Activated CD4-positive, alpha-beta T cell treated with anti-CD3 and anti-CD28 coated beads for 36 hours (primary cell): ENCODE measurements around the gene DKC1. TPM values are rescaled to one million over a fixed set of nuclear protein-coding genes. Genes with fewer than 3 reads are reported as not detected.

ENCODE experiments used
- ATAC-seq: fragments of 200-7000 bp; cut with Tn5 transposase; one replicate; pipeline ENCODE4 v1.10.0; 2021; ENCODE audit warnings: mild to moderate bottlenecking, moderate library complexity
- CTCF ChIA-PET: fragments of 350-600 bp; sonication (Branson Sonifier 250); formaldehyde crosslinking; loops from one replicate; lab custom pipeline; 2021; ENCODE audit warnings: antibody characterized with exemption; lab: Charles Lee
- POLR2A ChIA-PET: fragments of 350-600 bp; sonication (Branson Sonifier 250); formaldehyde crosslinking; loops from one replicate; lab custom pipeline; 2021; ENCODE audit warnings: antibody characterized with exemption, inconsistent platforms; lab: Charles Lee
- DNase-seq: peaks from one replicate; pipeline ENCODE4 v3.0.0-alpha.2; 2020
- H3K27ac Mint-ChIP-seq: one replicate; pipeline ENCODE4 v1.8.0; 2021; ENCODE audit warnings: mixed read lengths
- H3K27me3 Mint-ChIP-seq: one replicate; pipeline ENCODE4 v1.8.0; 2021; ENCODE audit warnings: mixed read lengths
- H3K36me3 Mint-ChIP-seq: one replicate; pipeline ENCODE4 v1.8.0; 2021; ENCODE audit warnings: low read depth, mixed read lengths
- H3K4me1 Mint-ChIP-seq: one replicate; pipeline ENCODE4 v1.8.0; 2021; ENCODE audit warnings: mixed read lengths
- H3K4me3 Mint-ChIP-seq: one replicate; pipeline ENCODE4 v1.8.0; 2021; ENCODE audit warnings: mild to moderate bottlenecking, moderate library complexity, mixed read lengths
- H3K9me3 Mint-ChIP-seq: one replicate; pipeline ENCODE4 v1.8.0; 2021; ENCODE audit warnings: low read depth, mixed read lengths
- intact Hi-C, 2 experiments: fragments of 100-400 bp; cut with DNase I in 1 of 2; cut with micrococcal nuclease in 1 of 2; formaldehyde crosslinking; loops; one replicate each; pipeline versions ENCODE4 v1.14.2 to v1.15.1; 2022 to 2024; cut with DNase I, micrococcal nuclease
- total RNA-seq, 2 experiments: library from RNA; stranded (reverse); gene quantifications; one replicate each; pipeline ENCODE4 v1.2.3, GENCODE V29; 2021

Gene DKC1
- total RNA-seq, 2 experiments from 2014 or later: 126 to 130 TPM

DNA sequence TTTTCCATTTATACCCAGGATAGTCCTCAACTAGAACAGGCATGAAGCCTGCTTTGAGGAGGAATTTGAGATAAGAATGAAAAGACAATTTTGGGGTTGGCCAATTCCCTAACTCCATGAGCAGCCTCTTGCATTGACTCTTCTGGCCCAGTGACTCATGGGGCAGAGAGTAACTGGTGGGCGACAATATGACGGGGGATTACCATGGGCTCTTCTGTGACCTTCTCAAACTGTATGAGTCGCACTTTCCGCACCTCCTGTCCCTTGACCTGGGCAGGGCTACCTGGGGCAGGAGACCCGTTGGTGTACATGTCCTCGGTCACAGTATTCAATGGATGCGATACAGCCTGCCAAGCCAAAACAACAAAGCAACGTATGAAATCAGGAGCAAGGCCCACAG lies 29.3 kb downstream of the DKC1 start:
- POLR2A ChIA-PET: no interaction called here
- no peaks in the 10 kb centered on the region for H3K9me3 Mint-ChIP-seq
- H3K27me3 Mint-ChIP-seq: no peaks in the 10 kb centered on the region
- no peak overlapping the region for H3K4me3 Mint-ChIP-seq
- peaks cover 6% of the 10 kb centered on the region for H3K36me3 Mint-ChIP-seq
- H3K4me1 Mint-ChIP-seq: no peaks in the 10 kb centered on the region
- DNase-seq: no peak
- peak overlapping the region; percentile 37 for H3K27ac Mint-ChIP-seq
- intact Hi-C loops: no loop called here
- no peak for ATAC-seq
- CTCF ChIA-PET: interaction anchor here (0.9 kb wide), 1 partner anchor 15 kb away, joined by 3 read pairs; no protein-coding TSS in a partner anchor

DNA sequence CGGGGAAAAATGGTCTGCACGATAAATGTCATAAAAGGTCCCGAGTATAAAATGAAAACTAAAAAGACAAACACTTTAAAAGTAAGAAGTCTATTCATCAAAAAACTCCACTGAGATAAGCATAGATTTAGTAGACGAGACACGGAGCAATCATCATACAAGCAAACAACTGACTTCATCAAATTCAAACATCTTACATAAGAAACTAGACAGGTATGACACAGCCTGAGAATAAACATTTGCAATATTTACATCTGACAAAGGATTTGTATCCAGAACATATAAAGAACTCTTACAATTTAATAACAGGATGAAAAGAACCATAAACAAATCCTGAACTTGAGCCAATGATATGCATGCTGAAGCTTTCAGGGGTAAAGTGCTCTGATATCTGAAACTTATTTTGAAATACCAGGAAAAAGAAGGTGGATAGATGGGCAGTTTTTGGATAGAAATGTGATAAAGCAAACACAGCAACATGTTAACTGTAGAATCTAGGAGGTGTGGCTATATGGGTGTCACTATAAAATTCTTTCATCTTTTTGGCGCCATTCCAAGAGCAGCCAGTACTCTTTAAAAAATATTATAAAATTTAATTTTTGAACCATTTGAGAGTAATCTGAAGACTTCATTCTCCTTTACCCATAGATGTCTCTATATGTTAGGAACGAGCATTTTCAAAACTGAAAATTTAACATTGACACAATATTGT lies 30.6 kb downstream of the DKC1 start:
- Mint-ChIP-seq H3K9me3 (no peaks in the 10 kb centered on the region), H3K27ac (no peak overlapping the region), H3K36me3 (peaks cover 6% of the 10 kb centered on the region), H3K4me1 (peaks cover 3% of the 10 kb centered on the region), H3K4me3 (no peak overlapping the region), H3K27me3 (no peaks in the 10 kb centered on the region)
- POLR2A ChIA-PET: no interaction called here
- ATAC-seq (no peak), DNase-seq (no peak)
- intact Hi-C loops: no loop called here
- CTCF ChIA-PET: no interaction called here

DNA sequence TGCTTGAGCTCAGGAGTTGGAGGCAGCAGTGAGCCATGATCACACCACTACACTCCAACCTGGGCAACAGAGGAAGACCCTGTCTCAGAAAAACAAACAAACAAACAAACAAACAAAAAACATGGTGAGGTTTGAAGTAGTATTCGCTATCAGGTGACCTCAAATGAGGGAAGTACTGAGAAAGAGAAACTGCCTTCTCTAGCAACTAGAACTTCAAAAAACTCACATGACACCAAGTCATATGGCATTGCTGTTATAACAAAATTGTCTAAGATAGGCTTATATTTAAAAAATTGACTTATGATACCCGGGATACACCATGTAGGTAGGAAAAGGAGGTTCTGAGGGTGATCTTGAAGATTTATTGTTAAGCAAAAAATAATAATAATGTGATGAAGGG lies 32.4 kb downstream of the DKC1 start:
- CTCF ChIA-PET: interaction anchor here (0.6 to 1.2 kb wide), 2 partner anchors 11 to 105 kb away, joined by 3 read pairs; no protein-coding TSS in a partner anchor
- Mint-ChIP-seq H3K36me3 (peaks cover 5% of the 10 kb centered on the region), H3K4me1 (peaks cover 18% of the 10 kb centered on the region), H3K4me3 (no peak overlapping the region), H3K27me3 (no peaks in the 10 kb centered on the region), H3K9me3 (no peaks in the 10 kb centered on the region), H3K27ac (no peak overlapping the region)
- no peak for ATAC-seq
- intact Hi-C loops: no loop called here
- DNase-seq: no peak
- POLR2A ChIA-PET: no interaction called here

DNA sequence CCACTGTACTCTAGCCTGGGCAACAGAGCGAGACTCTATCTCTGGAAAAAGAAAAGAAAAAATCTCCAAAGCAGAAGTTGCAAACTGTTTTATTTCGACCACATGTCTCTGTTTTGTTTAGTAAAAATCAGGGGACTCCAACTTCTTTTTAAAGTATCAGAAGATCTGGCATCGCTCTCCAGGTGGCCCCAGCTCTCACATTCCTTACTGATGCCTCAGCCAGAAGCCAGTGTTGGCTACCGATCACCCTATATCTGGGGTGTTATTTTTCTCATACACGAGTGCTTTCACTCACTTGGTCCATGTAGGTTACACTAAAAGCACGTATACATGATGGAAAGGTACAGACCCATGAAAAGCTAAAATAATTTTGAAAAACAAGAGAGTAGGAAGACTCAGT lies 34.3 kb downstream of the DKC1 start:
- H3K4me1 Mint-ChIP-seq: peaks cover 34% of the 10 kb centered on the region
- no peak for ATAC-seq
- POLR2A ChIA-PET: interaction anchor here (0.6 kb wide), 1 partner anchor 34 kb away, joined by 4 read pairs; the partner anchor contains the start of gene DKC1

DNA sequence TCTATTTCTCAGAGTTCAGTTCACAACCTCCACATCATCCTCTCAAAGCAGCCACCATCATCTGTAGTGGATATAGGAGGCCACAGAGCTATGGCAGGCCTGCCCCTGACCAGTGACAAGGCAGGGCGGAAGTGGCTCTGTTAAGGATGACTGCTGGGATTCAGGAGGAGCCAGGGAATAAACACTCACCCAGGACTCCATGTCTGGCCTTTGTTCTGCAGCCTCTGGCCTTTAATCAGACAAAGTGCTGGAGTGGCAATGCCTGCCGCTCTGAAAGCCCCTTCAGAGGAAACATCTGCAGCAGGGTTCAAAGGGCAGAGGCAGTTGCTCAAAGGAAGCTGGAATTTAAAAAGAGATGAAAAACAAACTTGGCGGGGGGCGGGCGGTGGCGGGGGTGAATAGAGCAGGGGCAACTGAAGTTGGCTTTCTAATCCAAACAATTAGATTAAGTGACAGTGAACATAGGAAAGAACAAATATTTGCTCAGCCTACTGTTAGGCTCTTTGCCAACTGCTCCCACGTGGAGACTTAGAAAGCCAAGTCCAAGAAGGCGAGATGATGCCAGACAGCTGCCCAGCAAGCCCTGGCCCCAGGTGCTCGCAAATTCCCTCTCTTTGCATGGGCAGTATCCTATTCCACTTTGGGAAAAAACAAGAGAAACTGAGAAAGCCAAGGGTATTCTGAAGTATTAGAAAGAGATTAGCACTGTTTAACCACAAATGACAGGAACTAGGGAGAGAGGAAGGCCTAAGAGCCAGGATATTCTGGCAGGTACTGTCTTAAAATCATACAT lies 37.1 kb downstream of the DKC1 start:
- H3K9me3 Mint-ChIP-seq: no peaks in the 10 kb centered on the region
- DNase-seq (no peak), ATAC-seq (no peak)
- H3K36me3 Mint-ChIP-seq: no peaks in the 10 kb centered on the region
- peaks cover 52% of the 10 kb centered on the region for H3K4me1 Mint-ChIP-seq
- ChIA-PET CTCF (interaction anchor here (0.7 kb wide), 1 partner anchor 68 kb away, joined by 3 read pairs; no protein-coding TSS in a partner anchor), POLR2A (interaction anchor here (1.1 to 1.2 kb wide), 2 partner anchors 15 to 35 kb away, joined by 3 read pairs; no protein-coding TSS in a partner anchor)
- intact Hi-C loops: loop anchor here in 1 of 2 experiments (1.0 to 10.0 kb wide), 2 partner anchors 37 to 225 kb away; partner anchors contain the start of genes DKC1, F8 and FUNDC2
- H3K27ac Mint-ChIP-seq: peak overlapping the region; percentile 90
- no peaks in the 10 kb centered on the region for H3K27me3 Mint-ChIP-seq
- peak overlapping the region; percentile 37 for H3K4me3 Mint-ChIP-seq

More for the DNA sequence above, 34.3 kb downstream of the DKC1 start:
- Mint-ChIP-seq H3K27ac (no peak overlapping the region), H3K36me3 (no peaks in the 10 kb centered on the region), H3K9me3 (no peaks in the 10 kb centered on the region), H3K27me3 (no peaks in the 10 kb centered on the region), H3K4me3 (no peak overlapping the region)
- intact Hi-C loops: no loop called here
- no peak for DNase-seq
- CTCF ChIA-PET: no interaction called here

DNA sequence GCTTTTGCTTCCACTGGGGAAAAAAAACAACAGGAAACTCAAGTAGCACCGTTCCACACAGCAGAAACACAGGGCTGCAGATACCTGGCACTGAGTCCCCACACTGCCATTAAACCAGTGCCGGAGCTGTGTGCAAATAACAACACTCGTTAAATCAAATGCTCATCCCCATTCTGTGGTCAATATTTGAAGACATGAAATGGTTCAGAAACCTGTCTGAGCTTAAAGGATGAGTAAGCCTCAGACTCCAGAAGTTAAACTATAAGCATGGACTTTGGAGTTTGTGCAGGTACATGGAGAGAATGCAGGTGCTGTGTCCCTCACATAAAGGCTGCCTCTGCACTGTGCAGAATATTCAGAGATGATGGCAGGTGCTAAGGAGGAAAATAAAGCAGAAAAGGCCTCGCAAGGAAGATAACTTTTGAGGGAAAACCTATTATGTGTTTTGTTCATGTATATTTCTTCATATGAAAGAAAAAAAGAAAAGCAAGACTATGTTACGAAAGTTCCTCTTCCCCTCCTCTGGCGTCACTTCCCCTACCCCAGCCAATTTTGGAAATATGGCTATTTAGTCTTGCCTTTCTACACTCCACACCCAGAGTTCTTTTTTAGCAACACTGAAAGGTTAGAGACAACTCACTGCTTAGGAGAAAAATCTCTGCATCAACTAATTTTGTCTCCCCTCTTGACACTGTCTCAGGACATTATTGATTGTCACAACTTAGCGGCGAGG lies 38.0 kb downstream of the DKC1 start:
- no peak for ATAC-seq
- Mint-ChIP-seq H3K4me3 (peak overlapping the region; percentile 40), H3K4me1 (peaks cover 52% of the 10 kb centered on the region), H3K9me3 (no peaks in the 10 kb centered on the region), H3K27ac (peak overlapping the region; percentile 74), H3K27me3 (no peaks in the 10 kb centered on the region), H3K36me3 (no peaks in the 10 kb centered on the region)
- ChIA-PET POLR2A (no interaction called here), CTCF (interaction anchor here (0.7 kb wide), 1 partner anchor 1358 kb away, joined by 3 read pairs; no protein-coding TSS in a partner anchor)
- intact Hi-C loops: loop anchor here in 1 of 2 experiments (10.0 kb wide), 1 partner anchor 224 kb away; the partner anchor contains the start of genes F8 and FUNDC2
- no peak for DNase-seq

DNA sequence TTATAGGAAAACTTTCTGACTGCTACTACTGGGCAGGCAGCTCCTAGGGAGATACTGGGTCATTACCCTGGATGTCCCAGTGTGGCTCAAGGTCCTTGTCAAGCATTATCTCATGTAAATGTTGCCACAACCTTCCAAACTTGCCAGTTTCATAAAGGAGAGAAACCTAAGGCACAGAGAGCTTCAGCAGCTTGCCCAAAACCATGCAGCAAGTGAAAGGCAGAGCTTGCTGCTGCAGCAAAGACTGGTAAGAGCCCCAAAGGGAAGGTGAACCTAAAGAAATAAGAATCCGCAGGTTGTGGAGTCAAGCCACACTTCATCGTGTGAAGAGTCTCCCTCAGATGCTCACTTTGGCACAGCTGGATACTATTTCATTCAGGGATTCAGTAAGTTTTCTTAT lies 40.3 kb downstream of the DKC1 start:
- Mint-ChIP-seq H3K27me3 (no peaks in the 10 kb centered on the region), H3K36me3 (no peaks in the 10 kb centered on the region), H3K27ac (no peak overlapping the region), H3K4me1 (peaks cover 54% of the 10 kb centered on the region), H3K4me3 (no peak overlapping the region), H3K9me3 (no peaks in the 10 kb centered on the region)
- POLR2A ChIA-PET: no interaction called here
- CTCF ChIA-PET: no interaction called here
- DNase-seq (no peak), ATAC-seq (no peak)
- intact Hi-C loops: loop anchor here in 1 of 2 experiments (10.0 kb wide), 1 partner anchor 222 kb away; the partner anchor contains the start of genes F8 and FUNDC2

DNA sequence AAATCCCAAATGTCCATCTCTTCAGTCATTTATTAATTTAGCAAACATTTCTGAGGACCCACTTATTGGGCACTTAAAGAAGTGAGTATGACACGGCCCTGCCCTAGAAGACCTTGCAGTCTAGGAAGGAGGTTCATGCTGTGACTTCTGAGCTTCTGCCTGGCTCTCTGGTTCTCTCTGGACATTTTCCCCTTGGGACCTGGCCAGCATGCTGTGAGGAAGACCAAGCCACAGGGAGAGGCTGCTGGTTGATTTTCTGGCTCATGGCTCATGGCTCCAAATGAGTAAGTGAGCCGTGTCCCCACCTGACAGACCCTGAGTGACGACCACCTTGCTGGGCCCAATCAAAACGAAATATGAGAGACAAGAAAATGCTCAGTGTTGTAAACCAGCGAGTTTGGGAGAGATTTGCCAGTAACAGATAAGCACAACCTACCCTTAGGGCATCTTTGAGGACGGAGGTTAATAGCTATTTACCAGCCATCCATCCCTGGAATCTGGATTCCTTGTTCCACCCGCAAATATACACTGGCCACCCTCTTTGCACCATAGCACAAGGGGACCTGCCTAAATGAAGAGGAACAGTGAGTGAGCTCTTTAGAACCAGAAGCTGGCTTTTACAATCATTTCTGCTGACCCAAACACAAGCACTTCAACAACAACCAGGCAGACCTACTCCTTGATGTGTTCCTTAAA lies 41.7 kb downstream of the DKC1 start:
- DNase-seq (no peak), ATAC-seq (no peak)
- ChIA-PET POLR2A (no interaction called here), CTCF (interaction anchor here (0.6 kb wide), 1 partner anchor 707 kb away, joined by 3 read pairs; the partner anchor contains the start of gene MECP2)
- intact Hi-C loops: loop anchor here (1.0 to 10.0 kb wide), 3 partner anchors 42 to 267 kb away; partner anchors contain the start of genes BRCC3 (in 1 of the 2), CMC4 (in 1 of the 2), DKC1 (in 1 of the 2) and F8 (in 1 of the 2)
- no peaks in the 10 kb centered on the region for H3K27me3 Mint-ChIP-seq
- no peaks in the 10 kb centered on the region for H3K36me3 Mint-ChIP-seq
- H3K4me3 Mint-ChIP-seq: peak overlapping the region; percentile 78
- H3K27ac Mint-ChIP-seq: peak overlapping the region; percentile 47
- peaks cover 45% of the 10 kb centered on the region for H3K4me1 Mint-ChIP-seq
- H3K9me3 Mint-ChIP-seq: no peaks in the 10 kb centered on the region

DNA sequence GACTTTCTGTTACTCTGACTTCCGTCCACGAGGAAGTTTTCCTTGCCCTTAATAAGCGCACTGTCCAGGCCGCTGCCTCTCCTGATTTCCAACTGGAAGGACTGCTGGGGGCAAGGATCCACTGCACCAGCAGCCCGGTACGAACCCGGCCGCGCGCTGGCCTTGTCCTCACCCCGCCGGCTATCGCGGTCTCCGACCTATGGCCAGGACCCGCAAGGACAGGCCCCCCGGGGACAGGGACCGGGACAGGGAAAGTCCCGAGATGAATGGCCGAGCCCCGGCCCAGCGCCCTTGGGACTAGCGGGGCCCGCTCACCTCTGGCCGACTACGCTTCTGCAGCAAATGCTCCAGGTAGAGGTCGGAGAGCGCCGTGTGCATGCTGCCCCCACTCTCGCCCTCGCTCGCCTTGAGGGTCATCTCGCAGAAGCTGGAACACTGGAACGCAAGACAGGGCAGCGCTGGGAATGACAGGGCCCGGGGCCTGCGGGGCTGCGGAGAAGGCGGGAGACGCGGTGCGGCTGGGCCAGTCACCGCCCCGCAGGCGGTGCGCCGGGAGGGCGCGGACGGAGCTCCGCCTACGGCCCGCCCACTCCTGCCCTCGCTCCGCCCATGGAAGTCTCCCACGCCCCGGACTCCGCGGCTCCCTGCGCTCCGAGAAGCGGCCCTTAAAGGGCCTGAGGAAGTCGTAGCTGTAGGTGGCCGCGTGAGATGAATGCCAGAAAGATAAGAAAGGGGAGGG lies 42.5 kb downstream of the DKC1 start, which contains the start of gene MPP1:
MPP1 (minus strand) TSS at position 529 of the 739 bp plus-strand sequence; CDS start at position 417, 112 bp downstream.
- intact Hi-C loops: loop anchor here (1.0 to 10.0 kb wide), 5 partner anchors 42 to 266 kb away; partner anchors contain the start of genes DKC1 (in 2 of the 2), BRCC3 (in 1 of the 2), CMC4 (in 1 of the 2) and F8 (in 1 of the 2)
- Mint-ChIP-seq H3K36me3 (no peaks in the 10 kb centered on the region), H3K4me1 (peaks cover 38% of the 10 kb centered on the region), H3K4me3 (peak within 1 kb of the TSS; percentile 78), H3K27me3 (no peaks in the 10 kb centered on the region), H3K27ac (peak within 1 kb of the TSS; percentile 80), H3K9me3 (no peaks in the 10 kb centered on the region)
- ATAC-seq (peak; percentile 81), DNase-seq (peak; percentile 82)
- POLR2A ChIA-PET: no interaction called here
- CTCF ChIA-PET: interaction anchor here (0.6 to 1.0 kb wide), 3 partner anchors 38 to 708 kb away, joined by 3 to 4 read pairs (median 3); partner anchors contain the start of gene MECP2
